Measurements from ENCODE around the gene TDRD12.

GRCh38 chr19:32831611-32832010 lies 112.0 kb downstream of the TDRD12 start:
- TF ChIP-seq CTCF (IDR thresholded peaks at IDR 0.05; ENCODE audit: low read depth, low read length): no peak
- TF ChIP-seq EZH2phosphoT487 (IDR thresholded peaks at IDR 0.05; ENCODE audit: low read depth): no peak
